B cell (primary cell): Measurements from ENCODE around the gene ZFAND6. TPM values are rescaled to one million over a fixed set of nuclear protein-coding genes. Genes with fewer than 3 reads are reported as not detected.

Experiments used
- ATAC-seq: fragments of 200-7000 bp; cut with Tn5 transposase; one replicate; pipeline ENCODE4 v1.10.0; 2021; ENCODE audit warnings: low read depth, mild to moderate bottlenecking, moderate number of reproducible peaks, moderate library complexity
- CTCF ChIA-PET: fragments of 350-600 bp; sonication (Branson Sonifier 250); formaldehyde crosslinking; loops from one replicate; lab custom pipeline; 2021; ENCODE audit warnings: antibody characterized with exemption, inconsistent platforms; lab: Charles Lee
- POLR2A ChIA-PET: fragments of 350-600 bp; sonication (Branson Sonifier 250); formaldehyde crosslinking; loops from one replicate; lab custom pipeline; 2021; ENCODE audit warnings: antibody characterized with exemption; lab: Charles Lee
- DNase-seq: peaks from one replicate; pipeline ENCODE4 v3.0.0; 2013
- H2AFZ ChIP-seq: 2 replicates; pipeline ENCODE4 v1.6.1; 2012; ENCODE audit warnings: mild to moderate bottlenecking, low read depth, low read length; ENCODE audit not compliant: insufficient read depth, poor library complexity, severe bottlenecking
- H3K27ac ChIP-seq, 2 donors: 1 replicate in 1 of 2; 2 replicates in 1 of 2; pipeline ENCODE4 v1.5.1; 2012 to 2013; ENCODE audit warnings: low read length in 2 of 2, mild to moderate bottlenecking in 2 of 2, moderate library complexity in 1 of 2
- H3K27me3 ChIP-seq, 4 experiments: fragments of 200-600 bp in 1 of 4; sonication (generic) in 1 of 4; replicated peaks in 1 of 4; 1 replicate in 2 of 4; 2 replicates in 2 of 4; pipeline versions ENCODE4 v1.6.1 to v1.7.0; 2013 to 2016; ENCODE audit warnings: low read length in 3 of 4, mild to moderate bottlenecking in 2 of 4, mixed read lengths in 1 of 4, moderate library complexity in 1 of 4; ENCODE audit not compliant: insufficient read depth in 4 of 4, control insufficient read depth in 3 of 4; ENCODE audit errors: control extremely low read depth in 1 of 4
- H3K36me3 ChIP-seq, 2 experiments: replicated peaks in 1 of 2; 1 replicate in 1 of 2; 2 replicates in 1 of 2; pipeline versions ENCODE4 v1.6.1 to v1.7.1; 2013; ENCODE audit warnings: low read length in 1 of 2; ENCODE audit not compliant: insufficient read depth in 2 of 2, control insufficient read depth in 1 of 2; ENCODE audit errors: control extremely low read depth in 1 of 2, extremely low read depth in 1 of 2
- H3K4me1 ChIP-seq, 2 donors: fragments of 200-600 bp in 1 of 2; sonication (generic) in 1 of 2; 1 replicate in 1 of 2; 2 replicates in 1 of 2; pipeline versions ENCODE4 v1.5.1 to v1.6.1; 2013 to 2017; ENCODE audit warnings: low read length in 2 of 2; ENCODE audit not compliant: control insufficient read depth in 2 of 2, insufficient read depth in 2 of 2
- H3K4me2 ChIP-seq: replicated peaks from 2 replicates; pipeline ENCODE3; 2012; ENCODE audit warnings: mild to moderate bottlenecking, low read depth, low read length; ENCODE audit not compliant: poor library complexity, severe bottlenecking
- H3K4me3 ChIP-seq, 5 experiments: fragments of 200-600 bp in 1 of 5; sonication (generic) in 1 of 5; 1 replicate in 3 of 5; 2 replicates in 2 of 5; pipeline versions ENCODE4 v1.5.1 to v1.7.0; 2011 to 2016; ENCODE audit warnings: low read length in 4 of 5, mild to moderate bottlenecking in 4 of 5, low read depth in 2 of 5, control low read depth in 1 of 5, moderate library complexity in 1 of 5; ENCODE audit not compliant: insufficient read depth in 1 of 5; ENCODE audit errors: control extremely low read depth in 1 of 5, extremely low read depth in 1 of 5
- H3K79me2 ChIP-seq: fragments of 200-600 bp; sonication (generic); one replicate; pipeline ENCODE4 v1.6.0; 2016; ENCODE audit warnings: low read length; ENCODE audit not compliant: control insufficient read depth, insufficient read depth
- H3K9ac ChIP-seq: fragments of 200-600 bp; sonication (generic); 2 replicates; pipeline ENCODE4 v1.6.1; 2017; ENCODE audit warnings: mild to moderate bottlenecking, low read length, moderate library complexity
- H3K9me3 ChIP-seq, 3 donors: one replicate each; pipeline versions ENCODE4 v1.6.1 to v1.7.1; 2013; ENCODE audit warnings: low read length in 2 of 3; ENCODE audit not compliant: control insufficient read depth in 2 of 3, insufficient read depth in 1 of 3; ENCODE audit errors: control extremely low read depth in 1 of 3
- H4K20me1 ChIP-seq: 2 replicates; pipeline ENCODE4 v1.6.0; 2012; ENCODE audit warnings: mild to moderate bottlenecking, low read length; ENCODE audit not compliant: insufficient read depth, control insufficient read depth, poor library complexity, severe bottlenecking
- H3K27ac Mint-ChIP-seq: one replicate; pipeline ENCODE4 v1.8.0; 2021; ENCODE audit warnings: mixed read lengths
- H3K27me3 Mint-ChIP-seq: one replicate; pipeline ENCODE4 v1.8.0; 2021; ENCODE audit warnings: mixed read lengths
- H3K4me1 Mint-ChIP-seq: one replicate; pipeline ENCODE4 v1.8.0; 2021; ENCODE audit warnings: mixed read lengths
- H3K4me3 Mint-ChIP-seq: one replicate; pipeline ENCODE4 v1.8.0; 2021; ENCODE audit warnings: mixed read lengths
- H3K9me3 Mint-ChIP-seq: one replicate; pipeline ENCODE4 v1.8.0; 2022; ENCODE audit warnings: mixed read lengths; ENCODE audit not compliant: insufficient read depth
- CTCF ChIP-seq: fragments of 200-600 bp; IDR thresholded peaks from one replicate; pipeline ENCODE4 v1.8.0; 2022; ENCODE audit warnings: antibody characterized with exemption, mild to moderate bottlenecking
- EZH2 ChIP-seq: IDR thresholded peaks from 2 replicates; pipeline ENCODE4 v1.6.1; 2012; ENCODE audit warnings: borderline replicate concordance, low read depth, mild to moderate bottlenecking, moderate library complexity, low read length; ENCODE audit not compliant: insufficient read depth, poor library complexity, severe bottlenecking
- WGBS: methylation state at CpG from one replicate; pipeline ENCODE4 v1.1.5; 2013; ENCODE audit warnings: missing lambda C conversion rate; ENCODE audit not compliant: insufficient coverage; 5-methylcytosine and 5-hydroxymethylcytosine counted together
- intact Hi-C: fragments of 100-400 bp; cut with micrococcal nuclease; formaldehyde crosslinking; loops from one replicate; pipeline ENCODE4 v1.10.0; 2022
- polyA plus RNA-seq: library from polyadenylated mRNA; depleted of rRNA; stranded (reverse); fragments of >200 nt; gene quantifications from 2 replicates; pipeline ENCODE4 v1.2.3, GENCODE V29; 2012
- total RNA-seq, 2 donors: library from RNA; stranded (reverse); fragments of 120-200 nt in 1 of 2; gene quantifications; 1 replicate in 1 of 2; 2 replicates in 1 of 2; pipeline versions ENCODE4 v1.2.3 to v1.2.4, GENCODE V29; 2013 to 2022

Gene ZFAND6
- total and polyA plus RNA-seq, 2 donors (not counting 1 experiment from before 2014, with no cell fraction given) = 60.6 to 144 TPM

GRCh38 chr15:80087104-80087503, 27.6 kb downstream of the ZFAND6 start:
- H4K20me1 ChIP-seq = peaks cover 94% of the 10 kb centered on the region
- POLR2A ChIA-PET = no interaction called here
- no peaks in the 10 kb centered on the region for H3K9me3 Mint-ChIP-seq
- no peaks in the 10 kb centered on the region for H3K27me3 ChIP-seq
- no peak overlapping the region for H3K4me3 ChIP-seq
- CTCF ChIA-PET = interaction anchor here (2.1 kb wide), 1 partner anchor 94 kb away, joined by 6 read pairs; no protein-coding TSS in a partner anchor
- no peak for ATAC-seq
- no peak for DNase-seq
- no peaks in the 10 kb centered on the region for H3K4me1 ChIP-seq
- no peak overlapping the region for H2AFZ ChIP-seq
- intact Hi-C loops = loop anchor here (5.0 kb wide), 1 partner anchor 45 kb away; no protein-coding TSS in a partner anchor
- TF ChIP-seq CTCF (no peak), EZH2 (no peak)
- no peak overlapping the region for H3K9ac ChIP-seq
- H3K27ac Mint-ChIP-seq = no peak overlapping the region
- no peaks in the 10 kb centered on the region for H3K27me3 Mint-ChIP-seq
- H3K4me2 ChIP-seq = no peak overlapping the region
- no peak overlapping the region for H3K4me3 Mint-ChIP-seq
- 81% methylated on average over 3 of the region's 5 CpGs for WGBS
- peaks cover 95% of the 10 kb centered on the region for H3K79me2 ChIP-seq
- peaks cover 2 to 3% of the 10 kb centered on the region in 2 experiments for H3K36me3 ChIP-seq
- peaks cover 61% of the 10 kb centered on the region for H3K4me1 Mint-ChIP-seq
- no peaks in the 10 kb centered on the region for H3K9me3 ChIP-seq
- H3K27ac ChIP-seq = no peak overlapping the region

GRCh38 chr15:80090041-80090440, 30.6 kb downstream of the ZFAND6 start:
- DNase-seq (no peak), ATAC-seq (no peak)
- Mint-ChIP-seq H3K27ac (no peak overlapping the region), H3K9me3 (no peaks in the 10 kb centered on the region), H3K4me3 (no peak overlapping the region), H3K4me1 (peaks cover 59% of the 10 kb centered on the region), H3K27me3 (no peaks in the 10 kb centered on the region)
- WGBS = no CpG with 5 or more reads among the region's 1 CpG
- Histone ChIP-seq H3K27me3 (no peaks in the 10 kb centered on the region), H2AFZ (no peak overlapping the region), H3K4me3 (no peak overlapping the region), H3K79me2 (peaks cover 96% of the 10 kb centered on the region), H3K9ac (no peak overlapping the region), H3K9me3 (no peaks in the 10 kb centered on the region), H3K4me1 (peaks cover 0 to 3% of the 10 kb centered on the region in 2 donors), H3K36me3 (peaks cover 3% of the 10 kb centered on the region in 2 experiments), H3K27ac (no peak overlapping the region), H3K4me2 (no peak overlapping the region), H4K20me1 (peaks cover 74% of the 10 kb centered on the region)
- POLR2A ChIA-PET = no interaction called here
- intact Hi-C loops = no loop called here
- CTCF ChIA-PET = interaction anchor here (0.7 to 1.9 kb wide), 3 partner anchors 9 to 29 kb away, joined by 3 to 10 read pairs (median 4); no protein-coding TSS in a partner anchor
- no peak for TF ChIP-seq CTCF
- no peak for TF ChIP-seq EZH2
